Body of pancreas (tissue), 4 donors: ENCODE measurements around the gene TAAR9.

ENCODE experiments used
- POLR2A ChIP-seq, 3 donors: fragments of 450-650 bp; IDR thresholded peaks; one replicate each; pipeline ENCODE4 v1.6.1; 2016; ENCODE audit warnings: antibody characterized with exemption in 3 of 3, mild to moderate bottlenecking in 2 of 3
- TF ChIP-seq, protein P1 (sequence below), 7 experiments: fragments of 450-650 bp in 4 of 7; fragments of 200-600 bp in 3 of 7; sonication (generic) in 3 of 7; IDR thresholded peaks; one replicate each; pipeline ENCODE4 v1.5.1; 2016 to 2019; ENCODE audit warnings: antibody characterized with exemption in 7 of 7

DNA sequence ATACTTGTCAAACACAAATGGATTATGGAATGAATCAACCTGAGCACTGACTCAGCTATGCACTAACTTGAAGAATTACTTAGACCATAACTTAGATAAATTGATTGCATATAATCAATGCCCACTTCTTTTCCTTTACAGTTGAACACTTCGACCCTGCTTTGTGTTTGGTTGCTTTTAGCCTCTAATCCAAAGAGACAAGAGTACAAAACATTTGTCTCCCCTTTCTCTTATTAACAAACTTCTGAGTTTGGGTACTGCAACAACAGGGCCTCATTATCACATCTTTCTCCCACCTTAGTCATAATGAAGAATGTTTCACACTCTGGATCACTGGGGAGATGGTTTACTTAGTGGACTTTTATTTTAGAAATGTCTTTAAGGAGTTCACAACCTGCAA lies 29.5 kb downstream of the TAAR9 start:
- TF ChIP-seq, protein P1, sequence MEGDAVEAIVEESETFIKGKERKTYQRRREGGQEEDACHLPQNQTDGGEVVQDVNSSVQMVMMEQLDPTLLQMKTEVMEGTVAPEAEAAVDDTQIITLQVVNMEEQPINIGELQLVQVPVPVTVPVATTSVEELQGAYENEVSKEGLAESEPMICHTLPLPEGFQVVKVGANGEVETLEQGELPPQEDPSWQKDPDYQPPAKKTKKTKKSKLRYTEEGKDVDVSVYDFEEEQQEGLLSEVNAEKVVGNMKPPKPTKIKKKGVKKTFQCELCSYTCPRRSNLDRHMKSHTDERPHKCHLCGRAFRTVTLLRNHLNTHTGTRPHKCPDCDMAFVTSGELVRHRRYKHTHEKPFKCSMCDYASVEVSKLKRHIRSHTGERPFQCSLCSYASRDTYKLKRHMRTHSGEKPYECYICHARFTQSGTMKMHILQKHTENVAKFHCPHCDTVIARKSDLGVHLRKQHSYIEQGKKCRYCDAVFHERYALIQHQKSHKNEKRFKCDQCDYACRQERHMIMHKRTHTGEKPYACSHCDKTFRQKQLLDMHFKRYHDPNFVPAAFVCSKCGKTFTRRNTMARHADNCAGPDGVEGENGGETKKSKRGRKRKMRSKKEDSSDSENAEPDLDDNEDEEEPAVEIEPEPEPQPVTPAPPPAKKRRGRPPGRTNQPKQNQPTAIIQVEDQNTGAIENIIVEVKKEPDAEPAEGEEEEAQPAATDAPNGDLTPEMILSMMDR (IDR thresholded peaks at IDR 0.05): no peak
- no peak for TF ChIP-seq POLR2A (IDR thresholded peaks at IDR 0.05)
